ENCODE measurements around the gene HOXB7.

Gene HOXB7

GRCh38 chr17:48616717-48617470, 6.1 kb upstream of the HOXB7 start:
- no peak for DNase-seq (ENCODE audit: low read depth)
- TF ChIP-seq, protein P1, sequence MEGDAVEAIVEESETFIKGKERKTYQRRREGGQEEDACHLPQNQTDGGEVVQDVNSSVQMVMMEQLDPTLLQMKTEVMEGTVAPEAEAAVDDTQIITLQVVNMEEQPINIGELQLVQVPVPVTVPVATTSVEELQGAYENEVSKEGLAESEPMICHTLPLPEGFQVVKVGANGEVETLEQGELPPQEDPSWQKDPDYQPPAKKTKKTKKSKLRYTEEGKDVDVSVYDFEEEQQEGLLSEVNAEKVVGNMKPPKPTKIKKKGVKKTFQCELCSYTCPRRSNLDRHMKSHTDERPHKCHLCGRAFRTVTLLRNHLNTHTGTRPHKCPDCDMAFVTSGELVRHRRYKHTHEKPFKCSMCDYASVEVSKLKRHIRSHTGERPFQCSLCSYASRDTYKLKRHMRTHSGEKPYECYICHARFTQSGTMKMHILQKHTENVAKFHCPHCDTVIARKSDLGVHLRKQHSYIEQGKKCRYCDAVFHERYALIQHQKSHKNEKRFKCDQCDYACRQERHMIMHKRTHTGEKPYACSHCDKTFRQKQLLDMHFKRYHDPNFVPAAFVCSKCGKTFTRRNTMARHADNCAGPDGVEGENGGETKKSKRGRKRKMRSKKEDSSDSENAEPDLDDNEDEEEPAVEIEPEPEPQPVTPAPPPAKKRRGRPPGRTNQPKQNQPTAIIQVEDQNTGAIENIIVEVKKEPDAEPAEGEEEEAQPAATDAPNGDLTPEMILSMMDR (IDR thresholded peaks at IDR 0.05; ENCODE audit: control insufficient read depth, extremely low read depth, insufficient read depth), result no peak
- no peak overlapping the region for H3K4me3 ChIP-seq (ENCODE audit: low read depth, low read length)

DNA sequence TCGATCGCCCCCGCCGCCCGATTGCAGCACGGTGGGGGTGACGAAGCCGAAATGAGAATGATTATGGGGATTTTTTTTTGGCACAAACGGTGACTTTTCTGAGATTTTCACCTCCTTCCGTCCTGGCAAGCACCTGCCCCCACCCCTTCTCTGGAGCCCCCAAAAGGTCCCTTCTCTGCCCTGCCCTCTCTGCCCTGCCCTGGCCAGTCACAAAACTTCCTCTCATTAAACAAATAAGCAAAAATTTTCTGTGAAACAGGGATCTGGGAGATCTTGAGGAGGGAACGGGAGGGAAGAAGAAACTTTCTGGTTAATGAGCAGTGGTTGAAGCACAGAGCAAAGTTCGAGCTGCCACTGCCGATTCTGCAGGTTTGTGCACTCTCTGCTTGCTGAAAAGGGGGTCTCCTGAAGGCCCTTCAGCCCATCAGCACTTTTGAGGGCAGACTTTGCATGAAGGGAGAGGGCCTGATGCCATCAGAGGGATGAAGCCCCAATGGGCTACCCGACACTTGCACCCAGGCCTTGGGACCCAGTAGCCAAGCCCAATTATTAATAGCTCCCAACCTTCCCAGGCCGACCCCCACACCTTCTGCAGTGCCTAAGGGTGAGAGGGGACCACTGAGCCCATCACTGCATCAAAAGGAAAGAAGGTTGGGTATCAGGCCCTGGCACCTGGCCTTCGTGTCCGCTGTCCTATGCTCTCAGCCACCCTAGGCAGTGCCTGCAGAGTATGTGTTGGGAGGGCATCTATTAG, 5.3 kb upstream of the HOXB7 start:
- H3K4me3 ChIP-seq (ENCODE audit: low read depth, low read length), result no peak overlapping the region
- TF ChIP-seq, protein P1 (IDR thresholded peaks at IDR 0.05; ENCODE audit: control insufficient read depth, extremely low read depth, insufficient read depth), result no peak
- no peak for DNase-seq (ENCODE audit: low read depth)

- DNase-seq (ENCODE audit: low read depth), result no peak
- H3K4me3 ChIP-seq (ENCODE audit: low read depth, low read length), result no peak within 1 kb of the TSS
- TF ChIP-seq, protein P1 (IDR thresholded peaks at IDR 0.05; ENCODE audit: control insufficient read depth, extremely low read depth, insufficient read depth), result no peak
Measured at GRCh38 chr17:48615047-48615962, 4.5 kb upstream of the HOXB7 start, which contains the start of gene HOXB8. TSS of gene HOXB8 (minus strand) at chr17:48615292. CDS start at chr17:48614704, 588 bp downstream.

GRCh38 chr17:48613862-48614694, 3.3 kb upstream of the HOXB7 start:
- H3K4me3 ChIP-seq (ENCODE audit: low read depth, low read length), result no peak overlapping the region
- DNase-seq (ENCODE audit: low read depth), result no peak
- TF ChIP-seq, protein P1 (IDR thresholded peaks at IDR 0.05; ENCODE audit: control insufficient read depth, extremely low read depth, insufficient read depth), result no peak

DNA sequence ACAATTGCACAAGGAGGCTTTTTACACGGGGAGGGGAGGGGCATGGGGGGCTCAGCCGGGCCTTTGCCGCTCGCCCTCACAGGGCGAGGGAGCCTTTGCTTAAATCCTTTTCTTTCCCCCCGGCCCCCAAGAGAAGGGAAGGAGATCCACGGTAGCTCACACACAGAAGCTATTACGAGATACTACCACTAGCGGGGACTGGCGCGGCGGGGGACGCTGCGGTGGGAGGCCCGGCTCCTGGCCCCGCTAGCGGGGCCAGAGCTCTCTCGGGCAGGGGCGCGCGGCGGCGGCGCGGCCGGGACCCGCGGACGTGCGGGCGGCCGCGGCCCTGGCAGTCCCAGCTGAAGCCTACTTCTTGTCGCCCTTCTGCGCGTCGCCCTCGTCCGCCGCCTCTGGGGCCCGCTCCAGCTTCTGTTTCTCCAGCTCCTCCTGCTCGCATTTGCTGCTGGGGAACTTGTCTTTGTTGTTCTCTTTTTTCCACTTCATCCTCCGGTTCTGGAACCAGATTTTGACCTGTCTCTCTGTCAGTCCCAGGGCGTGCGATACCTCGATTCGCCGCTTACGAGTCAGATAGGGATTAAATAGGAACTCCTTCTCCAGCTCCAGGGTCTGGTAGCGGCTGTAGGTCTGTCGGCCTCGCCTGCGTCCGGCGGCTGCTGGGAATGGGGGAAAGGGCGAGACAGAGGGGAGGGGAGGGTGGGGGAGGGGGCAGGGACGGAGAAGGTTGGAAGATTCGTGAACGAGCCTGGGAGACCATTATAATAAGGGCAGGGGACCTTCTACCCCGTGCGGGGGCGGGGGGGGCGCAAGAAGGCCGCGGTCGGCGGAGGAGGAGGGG, 2.3 kb upstream of the HOXB7 start:
- no peak for DNase-seq (ENCODE audit: low read depth)
- no peak overlapping the region for H3K4me3 ChIP-seq (ENCODE audit: low read depth, low read length)
- TF ChIP-seq, protein P1 (IDR thresholded peaks at IDR 0.05; ENCODE audit: control insufficient read depth, extremely low read depth, insufficient read depth), result no peak
